Stimulated activated effector memory CD8-positive, alpha-beta T cell treated with anti-CD3 and anti-CD28 coated beads, Interleukin-12 subunit alpha, Interleukin-12 subunit beta, amount 100 ng/mL, for 72 hours (primary cell): ENCODE data around the gene ATG10.
"Not testable (repeated sequence)": the region's sequence is repeated elsewhere in the genome, so short reads cannot be mapped to it uniquely, and the experiment has no call there.

ENCODE experiments used
- ATAC-seq: fragments of 150-1000 bp; cut with Tn5 transposase; 2 replicates; pipeline ENCODE4 v1.10.0; 2021
- DNase-seq, 2 donors: peaks; one replicate each; pipeline ENCODE4 v3.0.0; 2021 to 2022; ENCODE audit warnings: low spot score in 2 of 2
- H3K27ac Mint-ChIP-seq: one replicate; pipeline ENCODE4 v1.8.0; 2022; ENCODE audit warnings: mild to moderate bottlenecking, mixed read lengths
- H3K36me3 Mint-ChIP-seq: one replicate; pipeline ENCODE4 v1.8.0; 2022; ENCODE audit warnings: mild to moderate bottlenecking, mixed read lengths
- H3K4me1 Mint-ChIP-seq: one replicate; pipeline ENCODE4 v1.8.0; 2022; ENCODE audit warnings: mixed read lengths
- H3K4me3 Mint-ChIP-seq: one replicate; pipeline ENCODE4 v1.8.0; 2022; ENCODE audit warnings: mild to moderate bottlenecking, mixed read lengths
- H3K9me3 Mint-ChIP-seq: one replicate; pipeline ENCODE4 v1.8.0; 2022; ENCODE audit warnings: mixed read lengths

The ATG10 gene

DNA sequence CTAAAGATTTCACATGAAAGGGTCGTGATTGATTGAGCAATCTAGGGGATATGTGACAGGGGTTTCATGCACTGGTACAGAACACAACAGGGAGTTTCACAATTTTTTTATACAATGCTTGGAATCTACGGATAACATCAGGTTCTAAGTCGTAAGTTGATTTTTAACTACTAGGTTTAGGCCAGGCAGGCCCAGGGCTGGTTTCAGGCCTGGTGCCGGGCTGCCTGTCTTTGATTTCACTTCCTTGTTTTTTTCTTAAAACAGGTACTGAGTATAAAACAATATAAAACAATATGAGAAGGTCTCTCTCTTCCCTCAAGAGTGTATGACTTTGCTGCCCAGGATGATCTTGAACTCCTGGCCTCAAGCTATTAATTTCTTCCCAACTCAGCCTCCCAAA is 301.6 kb downstream of the ATG10 start:
- peaks cover 43% of the 10 kb centered on the region for H3K4me1 Mint-ChIP-seq
- not testable (repeated sequence) for H3K4me3 Mint-ChIP-seq, DNase-seq, H3K9me3 Mint-ChIP-seq, ATAC-seq
- peaks cover 70% of the 10 kb centered on the region for H3K36me3 Mint-ChIP-seq
- peak overlapping the region; percentile 60 for H3K27ac Mint-ChIP-seq

DNA sequence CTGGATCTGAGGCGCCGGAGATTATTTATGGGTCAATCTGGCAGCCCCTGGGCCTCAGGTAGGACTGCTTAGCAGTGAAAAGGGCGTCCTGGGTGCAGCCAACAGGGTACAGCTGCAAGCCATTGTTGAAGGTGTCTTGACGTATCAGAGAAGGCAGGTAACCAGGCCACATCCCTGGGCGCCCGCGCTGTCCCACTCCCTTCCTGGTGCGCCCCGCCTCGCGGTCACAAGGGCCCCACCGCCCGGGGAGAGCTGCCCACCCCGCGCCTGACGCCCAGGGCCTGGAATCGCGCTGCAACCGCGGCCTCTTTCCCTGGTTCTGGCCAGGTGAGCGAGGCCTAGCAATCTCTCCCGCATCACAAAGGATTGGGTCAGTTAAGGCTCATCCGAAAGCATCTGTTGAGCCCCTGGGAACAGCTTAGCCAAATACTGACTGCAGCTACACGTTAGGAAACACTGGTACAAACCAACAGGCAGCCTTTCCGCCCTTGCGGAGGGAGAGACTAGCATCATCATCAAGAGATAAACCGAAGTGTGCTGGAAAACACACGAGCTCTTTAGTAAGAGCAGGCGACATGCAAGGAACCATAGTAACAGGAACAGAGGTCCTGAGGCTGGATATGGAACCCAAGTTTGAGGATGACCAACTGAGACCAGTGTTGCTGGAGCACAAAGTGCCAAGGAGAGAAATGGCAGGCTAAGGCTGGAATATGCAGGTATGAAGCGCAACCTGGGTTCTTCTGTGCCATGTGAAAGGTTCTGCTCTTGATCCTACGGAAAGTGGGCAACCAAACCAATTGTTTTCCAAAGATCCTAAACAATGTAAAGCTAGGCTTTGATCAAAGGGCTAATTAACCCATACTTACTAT is 302.8 kb downstream of the ATG10 start:
- Mint-ChIP-seq H3K36me3 (peaks cover 76% of the 10 kb centered on the region), H3K4me3 (no peak overlapping the region), H3K9me3 (no peaks in the 10 kb centered on the region), H3K4me1 (peaks cover 51% of the 10 kb centered on the region), H3K27ac (peak overlapping the region; percentile 60)
- ATAC-seq (no peak), DNase-seq (no peak)

DNA sequence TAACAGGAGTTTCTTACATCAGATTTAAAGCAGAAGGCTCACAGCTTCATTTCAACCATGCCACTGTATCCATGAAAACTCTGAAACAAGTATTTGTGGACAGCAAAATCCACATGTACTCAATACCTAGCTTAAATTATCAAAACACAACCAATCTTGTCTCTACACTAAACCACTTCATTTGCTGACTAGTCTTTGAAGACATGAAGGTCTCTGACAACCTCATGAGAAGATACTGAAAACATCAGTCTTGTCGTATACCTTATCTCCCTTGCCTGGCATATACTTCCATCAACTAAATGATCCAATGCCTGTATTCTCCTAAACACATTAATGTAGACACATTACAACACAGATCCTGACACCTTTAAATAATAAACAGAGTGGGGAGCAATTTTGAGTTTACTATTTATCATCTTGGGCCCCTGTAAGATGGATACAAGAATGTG is 303.4 kb downstream of the ATG10 start:
- no peak overlapping the region for H3K27ac Mint-ChIP-seq
- H3K36me3 Mint-ChIP-seq, result peaks cover 76% of the 10 kb centered on the region

DNA sequence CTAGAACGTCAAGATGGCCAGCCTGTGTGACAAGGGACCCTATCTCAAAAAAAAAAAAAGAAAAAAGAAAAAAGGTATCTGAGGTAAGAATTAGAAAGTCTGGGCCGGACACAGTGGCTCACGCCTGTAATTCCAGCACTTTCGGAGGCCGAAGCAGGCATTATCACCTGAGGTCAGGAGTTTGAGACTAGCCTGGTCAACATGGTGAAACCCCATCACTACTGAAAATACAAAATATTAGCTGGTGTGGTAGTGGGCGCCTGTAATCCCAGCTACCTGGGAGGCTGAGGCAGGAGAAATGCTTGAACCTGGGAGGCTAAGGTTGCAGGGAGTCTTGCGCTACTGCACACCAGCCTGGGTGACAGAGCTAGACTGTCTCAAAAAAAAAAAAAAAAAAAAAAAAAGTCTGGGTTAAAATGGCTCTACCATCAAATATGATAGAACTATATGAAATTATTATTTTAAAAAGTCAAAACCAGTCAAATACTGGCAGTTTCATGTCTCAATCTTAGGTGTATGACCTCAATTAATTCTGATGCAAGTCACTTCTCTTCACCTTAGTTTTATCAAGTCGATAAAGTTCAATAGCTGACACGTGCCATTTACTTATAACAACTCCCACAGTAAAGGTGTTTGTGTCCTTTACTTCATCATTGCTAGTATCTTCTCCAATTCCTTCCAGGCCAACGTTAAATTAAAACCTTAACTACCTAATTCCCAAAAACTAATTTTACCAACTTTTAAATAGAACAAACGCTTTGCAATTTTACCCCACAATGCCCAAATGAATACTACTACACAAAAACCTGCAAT is 305.2 kb downstream of the ATG10 start:
- H3K4me1 Mint-ChIP-seq, result peaks cover 59% of the 10 kb centered on the region
- no peak for DNase-seq
- peak overlapping the region; percentile 99 for H3K27ac Mint-ChIP-seq
- H3K9me3 Mint-ChIP-seq, result no peaks in the 10 kb centered on the region
- peak overlapping the region; percentile 95 for H3K4me3 Mint-ChIP-seq
- peaks cover 70% of the 10 kb centered on the region for H3K36me3 Mint-ChIP-seq
- ATAC-seq, result no peak

More for the DNA sequence above, 303.4 kb downstream of the ATG10 start:
- peaks cover 57% of the 10 kb centered on the region for H3K4me1 Mint-ChIP-seq
- no peak overlapping the region for H3K4me3 Mint-ChIP-seq
- ATAC-seq, result no peak
- no peak for DNase-seq
- no peaks in the 10 kb centered on the region for H3K9me3 Mint-ChIP-seq

DNA sequence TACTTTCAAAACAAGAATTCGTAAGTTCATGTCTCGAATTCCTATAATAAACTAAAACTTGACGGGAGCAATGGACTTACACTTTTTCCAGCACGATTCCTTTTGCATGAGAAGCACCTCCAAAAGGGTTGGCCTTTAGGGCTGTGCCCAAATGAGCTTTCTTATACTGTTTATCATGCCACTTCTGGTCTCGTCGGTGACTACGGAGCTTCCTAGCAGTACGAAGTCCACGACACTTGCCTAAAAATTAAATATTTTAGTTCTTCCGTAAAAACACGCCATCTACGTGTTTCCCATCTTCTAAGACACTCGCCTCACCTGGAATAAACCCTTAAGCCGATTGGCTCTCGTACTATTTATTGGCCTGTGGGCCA is 305.8 kb downstream of the ATG10 start:
- peaks cover 64% of the 10 kb centered on the region for H3K36me3 Mint-ChIP-seq
- DNase-seq (no peak), ATAC-seq (peak; percentile 1)
- no peaks in the 10 kb centered on the region for H3K9me3 Mint-ChIP-seq
- peak overlapping the region; percentile 95 for H3K4me3 Mint-ChIP-seq
- peak overlapping the region; percentile 99 for H3K27ac Mint-ChIP-seq
- peaks cover 54% of the 10 kb centered on the region for H3K4me1 Mint-ChIP-seq

DNA sequence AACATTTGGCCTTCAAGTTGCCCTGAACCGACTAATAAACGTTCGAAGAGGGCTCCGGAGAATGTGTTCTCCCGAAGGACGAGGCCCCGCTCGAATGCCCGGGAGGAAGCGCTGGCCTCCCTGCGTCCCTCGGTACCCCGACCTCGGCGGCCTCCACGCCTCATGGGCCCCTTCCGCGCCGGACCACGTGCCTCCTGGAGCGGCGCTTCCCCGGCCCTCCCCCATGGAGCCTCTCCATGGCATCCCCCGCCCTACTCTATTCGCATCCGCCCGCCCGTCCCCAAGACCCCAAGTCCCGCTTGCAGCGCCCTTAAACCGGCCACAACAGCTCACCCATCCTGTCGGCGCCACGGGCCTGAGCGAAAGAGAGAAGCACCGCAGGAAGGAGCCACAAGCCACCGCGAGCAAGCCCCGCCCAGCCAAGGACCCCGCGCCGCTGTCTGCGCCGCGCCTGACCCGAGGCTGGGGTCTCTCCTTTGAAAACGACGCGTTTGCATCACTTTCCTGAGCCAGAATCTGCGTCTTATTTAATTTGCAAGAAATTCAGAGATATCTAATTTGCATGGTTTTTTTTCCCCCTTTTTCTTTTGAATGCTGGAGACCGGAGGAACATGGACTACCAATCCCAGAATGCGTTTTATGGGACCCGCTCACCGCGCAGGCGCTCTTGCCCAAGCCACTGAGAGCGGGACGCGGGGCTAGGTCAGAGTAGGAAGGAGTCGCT is 306.3 kb downstream of the ATG10 start, which contains the start of gene RPS23:
RPS23 (minus strand) TSS at position 368 of the 724 bp plus-strand sequence; CDS start at position 337, 31 bp downstream.
- H3K9me3 Mint-ChIP-seq, result no peaks in the 10 kb centered on the region
- peak within 1 kb of the TSS; percentile 95 for H3K4me3 Mint-ChIP-seq
- H3K36me3 Mint-ChIP-seq, result peaks cover 59% of the 10 kb centered on the region
- peak within 1 kb of the TSS; percentile 99 for H3K27ac Mint-ChIP-seq
- peaks cover 48% of the 10 kb centered on the region for H3K4me1 Mint-ChIP-seq
- DNase-seq (peak; percentile 78 to 94), ATAC-seq (peak; percentile 96)

DNA sequence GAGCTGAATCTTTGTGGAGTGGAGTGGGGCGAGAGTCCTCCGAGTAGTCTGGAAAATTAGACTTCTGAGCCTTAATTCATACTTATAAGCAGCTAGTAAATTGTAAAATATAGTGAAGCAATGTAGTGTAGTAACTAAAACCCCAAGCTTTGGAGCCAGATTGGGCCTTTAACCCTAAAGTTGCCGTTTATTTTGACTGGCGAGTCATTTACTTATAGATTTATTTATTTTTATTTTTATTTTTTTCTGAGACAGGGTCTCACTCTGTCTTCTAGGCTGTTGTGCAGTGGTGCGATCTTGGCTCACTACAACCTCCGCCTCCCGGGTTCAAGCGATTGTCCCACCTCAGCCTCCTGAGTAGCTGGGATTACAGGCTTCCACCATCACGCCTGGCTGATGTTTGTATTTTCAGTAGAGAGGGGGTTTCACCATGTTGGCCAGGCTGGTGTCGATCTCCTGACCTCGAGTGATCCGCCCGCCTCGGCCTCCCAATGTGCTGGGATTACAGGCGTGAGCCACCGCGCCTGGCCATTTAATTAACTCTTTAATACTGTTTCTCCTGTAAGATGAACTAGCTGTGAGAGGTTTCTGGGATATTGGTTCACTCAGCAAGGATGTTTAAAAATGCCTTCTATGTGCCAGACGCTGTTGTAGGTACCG is 307.0 kb downstream of the ATG10 start:
- peak overlapping the region; percentile 99 for H3K27ac Mint-ChIP-seq
- peaks cover 45% of the 10 kb centered on the region for H3K4me1 Mint-ChIP-seq
- DNase-seq (no peak), ATAC-seq (no peak)
- H3K9me3 Mint-ChIP-seq, result no peaks in the 10 kb centered on the region
- peak overlapping the region; percentile 95 for H3K4me3 Mint-ChIP-seq
- H3K36me3 Mint-ChIP-seq, result peaks cover 52% of the 10 kb centered on the region

DNA sequence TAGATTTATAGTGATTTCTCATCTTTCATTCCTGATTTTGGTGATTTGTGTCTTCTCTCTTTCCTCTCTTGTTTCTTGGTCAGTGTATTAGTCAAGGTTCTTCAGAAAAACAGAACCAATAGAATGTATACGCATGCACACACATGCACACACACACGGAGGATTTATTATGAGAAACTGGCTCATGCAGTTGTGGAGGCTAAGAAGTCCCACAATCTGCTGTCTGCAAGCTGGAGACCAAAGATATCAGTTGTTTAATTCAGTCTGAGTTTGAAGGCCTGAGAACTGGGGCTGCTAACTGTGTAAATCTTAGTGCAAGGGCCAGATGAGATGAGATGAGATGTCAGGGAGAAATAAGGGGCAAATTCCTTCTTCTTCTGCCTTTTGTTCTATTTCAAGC is 312.1 kb downstream of the ATG10 start:
- Mint-ChIP-seq H3K9me3 (no peaks in the 10 kb centered on the region), H3K27ac (no peak overlapping the region), H3K4me1 (peaks cover 13% of the 10 kb centered on the region), H3K4me3 (no peak overlapping the region), H3K36me3 (peaks cover 1% of the 10 kb centered on the region)
- DNase-seq, result no peak
- no peak for ATAC-seq

DNA sequence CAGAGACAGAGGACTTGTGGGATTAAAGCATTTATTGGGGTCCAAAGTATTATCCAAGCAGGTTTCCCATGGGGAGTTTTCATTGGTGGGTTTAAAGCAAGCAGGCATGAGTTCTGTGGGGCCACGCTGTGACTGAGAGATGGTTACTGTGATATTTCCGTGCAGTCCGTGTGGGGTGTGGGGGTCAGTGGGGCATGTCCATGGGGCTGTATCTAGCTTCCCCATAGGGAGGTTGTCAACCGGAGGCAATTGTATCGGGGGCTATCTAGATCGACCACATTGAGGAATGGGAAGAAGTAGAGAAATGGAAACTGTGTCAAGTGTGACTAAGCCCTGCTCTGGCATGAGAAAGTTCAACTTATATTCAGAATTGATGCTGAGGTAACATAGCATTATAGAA is 313.4 kb downstream of the ATG10 start:
- Mint-ChIP-seq H3K36me3 (no peaks in the 10 kb centered on the region), H3K4me1 (peaks cover 2% of the 10 kb centered on the region), H3K4me3 (no peak overlapping the region), H3K9me3 (no peaks in the 10 kb centered on the region), H3K27ac (no peak overlapping the region)
- no peak for DNase-seq
- no peak for ATAC-seq

DNA sequence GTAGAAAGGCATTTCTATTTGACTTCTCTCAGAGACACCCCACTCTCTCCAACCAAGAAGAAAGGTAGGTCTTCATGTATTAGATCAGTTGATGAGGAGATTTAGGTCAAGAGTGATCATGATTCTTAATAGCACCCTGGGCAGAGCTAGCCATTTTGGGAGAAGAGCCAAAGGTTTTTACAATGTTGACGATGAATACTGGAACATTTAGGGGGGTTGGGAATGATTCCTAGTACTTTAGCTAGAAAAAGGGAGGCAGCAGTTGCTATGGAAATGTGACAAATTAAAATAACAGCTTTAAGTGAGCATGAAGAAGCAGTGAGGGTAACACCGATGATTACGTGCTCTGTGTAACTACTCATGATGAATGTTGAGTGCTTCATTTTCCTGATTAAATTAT is 315.8 kb downstream of the ATG10 start:
- H3K36me3 Mint-ChIP-seq, result no peaks in the 10 kb centered on the region
- H3K9me3 Mint-ChIP-seq, result no peaks in the 10 kb centered on the region
- no peak overlapping the region for H3K27ac Mint-ChIP-seq
- no peak for DNase-seq
- no peaks in the 10 kb centered on the region for H3K4me1 Mint-ChIP-seq
- no peak for ATAC-seq
- H3K4me3 Mint-ChIP-seq, result no peak overlapping the region

DNA sequence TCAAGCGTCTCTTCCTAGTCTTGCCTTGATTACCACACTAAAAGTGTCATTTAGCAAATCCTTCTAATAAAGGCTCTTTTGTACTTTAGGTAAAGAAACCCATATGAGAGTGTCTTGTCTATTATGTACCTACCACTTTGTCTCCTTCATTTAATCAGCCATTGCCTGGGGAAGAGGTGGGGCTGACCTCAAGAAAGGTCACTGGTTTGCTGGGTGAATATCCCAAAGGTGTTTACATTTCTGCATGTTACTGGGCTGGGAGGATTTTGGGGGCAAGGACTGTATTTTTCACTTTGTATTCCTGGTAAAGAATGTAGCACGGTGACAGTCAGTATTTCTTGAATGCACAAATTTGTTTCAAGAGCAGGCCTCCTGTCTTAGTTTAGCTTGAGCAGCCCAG is 318.2 kb downstream of the ATG10 start:
- DNase-seq (no peak), ATAC-seq (no peak)
- no peaks in the 10 kb centered on the region for H3K9me3 Mint-ChIP-seq
- no peaks in the 10 kb centered on the region for H3K4me1 Mint-ChIP-seq
- H3K36me3 Mint-ChIP-seq, result no peaks in the 10 kb centered on the region
- H3K27ac Mint-ChIP-seq, result no peak overlapping the region
- no peak overlapping the region for H3K4me3 Mint-ChIP-seq

DNA sequence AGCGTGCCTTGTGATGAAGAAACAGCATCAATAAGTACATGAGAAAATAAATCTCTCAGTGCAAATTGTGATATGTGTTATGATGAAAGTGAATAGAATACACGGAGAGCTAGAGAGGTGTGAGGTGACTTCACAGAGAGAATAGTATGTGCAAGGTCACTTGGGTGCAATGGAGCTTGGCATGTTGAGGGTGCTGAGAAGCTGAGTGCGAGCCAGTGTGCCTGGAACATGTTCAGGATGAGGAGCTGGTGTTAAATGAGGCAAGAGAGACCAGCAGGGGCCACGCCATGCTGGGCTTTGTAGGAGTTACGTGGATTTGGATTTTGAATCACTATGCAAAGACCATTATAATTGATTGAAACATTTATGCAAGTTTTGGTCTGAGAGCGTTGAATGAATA is 319.1 kb downstream of the ATG10 start:
- Mint-ChIP-seq H3K27ac (no peak overlapping the region), H3K9me3 (no peaks in the 10 kb centered on the region), H3K36me3 (no peaks in the 10 kb centered on the region), H3K4me3 (no peak overlapping the region), H3K4me1 (no peaks in the 10 kb centered on the region)
- no peak for ATAC-seq
- DNase-seq, result no peak

DNA sequence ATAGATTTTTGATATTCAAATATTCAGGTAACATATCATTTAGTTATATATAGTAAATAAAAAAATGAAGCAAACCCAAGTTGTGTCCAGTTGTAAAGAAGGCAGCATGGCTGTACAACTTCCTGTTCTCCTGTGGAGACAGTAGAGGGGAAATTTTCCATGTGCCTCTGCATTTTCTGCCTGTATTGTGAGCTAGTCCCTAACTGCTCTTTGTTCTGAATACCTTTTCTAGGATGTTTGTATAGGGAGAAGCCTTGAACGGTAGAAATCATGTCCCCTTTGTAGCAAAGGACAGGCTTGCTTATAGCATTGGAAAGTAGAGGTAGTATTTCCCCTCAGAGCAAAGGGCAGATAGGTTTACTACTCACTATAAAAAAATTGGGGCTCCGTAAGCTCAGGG is 319.6 kb downstream of the ATG10 start:
- ATAC-seq (no peak), DNase-seq (no peak)
- H3K27ac Mint-ChIP-seq, result no peak overlapping the region
- H3K4me1 Mint-ChIP-seq, result no peaks in the 10 kb centered on the region
- H3K4me3 Mint-ChIP-seq, result no peak overlapping the region
- H3K36me3 Mint-ChIP-seq, result no peaks in the 10 kb centered on the region
- no peaks in the 10 kb centered on the region for H3K9me3 Mint-ChIP-seq

DNA sequence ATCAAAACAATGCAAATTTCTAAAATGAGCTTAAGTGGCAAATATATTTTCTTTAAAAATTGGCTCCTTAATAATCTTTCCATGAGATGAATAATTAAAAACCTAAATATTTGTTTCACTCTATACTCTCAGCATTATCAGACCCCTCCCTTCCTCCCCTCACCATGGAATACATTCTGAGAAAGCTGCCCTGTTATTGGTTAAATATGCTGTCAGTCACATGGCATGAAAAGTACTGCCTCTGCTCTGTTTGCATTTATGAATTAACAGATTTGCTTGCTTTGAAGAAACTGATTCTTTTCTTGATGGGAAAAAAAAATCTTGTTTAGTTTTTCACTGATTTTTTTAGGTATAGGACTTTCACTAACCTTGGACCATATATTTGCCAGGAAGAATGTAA is 323.3 kb downstream of the ATG10 start:
- no peaks in the 10 kb centered on the region for H3K4me1 Mint-ChIP-seq
- DNase-seq, result no peak
- no peaks in the 10 kb centered on the region for H3K9me3 Mint-ChIP-seq
- no peak overlapping the region for H3K4me3 Mint-ChIP-seq
- H3K36me3 Mint-ChIP-seq, result no peaks in the 10 kb centered on the region
- no peak for ATAC-seq
- no peak overlapping the region for H3K27ac Mint-ChIP-seq
